H54 (cell line): Measurements from ENCODE around the gene UQCC2.

ENCODE experiments used
- DNase-seq: peaks from one replicate; pipeline ENCODE4 v3.0.0; 2011; ENCODE audit warnings: low spot score, mixed read lengths; ENCODE audit not compliant: insufficient read length
- FAIRE-seq: peaks from 3 replicates; lab custom pipeline; 2011; peaks lifted over from hg19 to GRCh38; lab: Jason Lieb, UNC
- POLR2A ChIP-seq: IDR thresholded peaks from 2 replicates; pipeline ENCODE4 v1.6.1; 2011; ENCODE audit warnings: low read depth, mild to moderate bottlenecking, low read length

UQCC2 gene

GRCh38 chr6:33690766-33691165 lies 20.7 kb downstream of the UQCC2 start:
- no peak for DNase-seq
- no peak for TF ChIP-seq POLR2A

GRCh38 chr6:33689879-33690278 lies 21.6 kb downstream of the UQCC2 start:
- no peak for TF ChIP-seq POLR2A
- FAIRE-seq (no peak), DNase-seq (no peak)

More at GRCh38 chr6:33690766-33691165, 20.7 kb downstream of the UQCC2 start:
- no peak for FAIRE-seq

GRCh38 chr6:33689148-33689494 lies 22.4 kb downstream of the UQCC2 start:
- FAIRE-seq, result no peak
- no peak for TF ChIP-seq POLR2A
- DNase-seq, result no peak

GRCh38 chr6:33688451-33689147 lies 22.9 kb downstream of the UQCC2 start:
- no peak for FAIRE-seq
- TF ChIP-seq POLR2A, result no peak
- no peak for DNase-seq

- DNase-seq (no peak), FAIRE-seq (no peak)
- no peak for TF ChIP-seq POLR2A
These were observed 23.5 kb downstream of the UQCC2 start for GRCh38 chr6:33688006-33688405.

- no peak for FAIRE-seq
These were observed 24.2 kb downstream of the UQCC2 start for GRCh38 chr6:33686981-33687975.

GRCh38 chr6:33686225-33686924 lies 25.1 kb downstream of the UQCC2 start:
- no peak for DNase-seq
- no peak for TF ChIP-seq POLR2A
- no peak for FAIRE-seq

More at GRCh38 chr6:33686981-33687975, 24.2 kb downstream of the UQCC2 start:
- DNase-seq, result no peak
- no peak for TF ChIP-seq POLR2A

GRCh38 chr6:33685411-33686224 lies 25.9 kb downstream of the UQCC2 start:
- TF ChIP-seq POLR2A, result no peak
- FAIRE-seq, result no peak
- DNase-seq, result no peak

GRCh38 chr6:33684983-33685382 lies 26.5 kb downstream of the UQCC2 start:
- no peak for TF ChIP-seq POLR2A
- FAIRE-seq (no peak), DNase-seq (no peak)

GRCh38 chr6:33684428-33684896 lies 27.0 kb downstream of the UQCC2 start:
- TF ChIP-seq POLR2A, result no peak
- no peak for FAIRE-seq
- no peak for DNase-seq

- DNase-seq (no peak), FAIRE-seq (no peak)
- no peak for TF ChIP-seq POLR2A
These were observed 27.7 kb downstream of the UQCC2 start for GRCh38 chr6:33683576-33684427.

GRCh38 chr6:33683051-33683571 lies 28.4 kb downstream of the UQCC2 start:
- no peak for TF ChIP-seq POLR2A
- no peak for DNase-seq
- no peak for FAIRE-seq
